Uterus (tissue), 4 donors: ENCODE data around the gene ARFIP1. TPM values are rescaled to one million over a fixed set of nuclear protein-coding genes. Genes with fewer than 3 reads are reported as not detected.

Source experiments
- DNase-seq, 2 donors: peaks; one replicate each; pipeline ENCODE4 v3.0.0-alpha.2; 2019 to 2020
- H3K27ac ChIP-seq, 2 donors: fragments of 200-600 bp; sonication (generic); 1 replicate in 1 of 2; 2 replicates in 1 of 2; pipeline ENCODE4 v1.5.1; 2016 to 2018
- H3K27me3 ChIP-seq, 2 donors: fragments of 200-600 bp; sonication (generic); one replicate each; pipeline ENCODE4 v1.5.1; 2018 to 2019; ENCODE audit warnings: control low read depth in 1 of 2
- H3K36me3 ChIP-seq, 2 donors: fragments of 200-600 bp; sonication (generic); one replicate each; pipeline ENCODE4 v1.5.1; 2019; ENCODE audit warnings: control low read depth in 1 of 2
- H3K4me1 ChIP-seq, 2 donors: fragments of 200-600 bp; sonication (generic); one replicate each; pipeline ENCODE4 v1.5.1; 2018 to 2019; ENCODE audit warnings: control low read depth in 1 of 2
- H3K4me3 ChIP-seq, 2 donors: fragments of 200-600 bp; sonication (generic); 1 replicate in 1 of 2; 2 replicates in 1 of 2; pipeline ENCODE4 v1.5.1; 2018 to 2019; ENCODE audit warnings: mild to moderate bottlenecking in 1 of 2
- H3K9me3 ChIP-seq, 2 donors: fragments of 200-600 bp; sonication (generic); one replicate each; pipeline ENCODE4 v1.5.1; 2019; ENCODE audit warnings: control low read depth in 1 of 2
- CTCF ChIP-seq, 4 experiments: fragments of 200-600 bp in 2 of 4; fragments of 450-650 bp in 2 of 4; sonication (generic) in 2 of 4; IDR thresholded peaks; one replicate each; pipeline ENCODE4 v1.5.1; 2016 to 2019; ENCODE audit warnings: antibody characterized with exemption in 4 of 4, mild to moderate bottlenecking in 2 of 4, moderate library complexity in 1 of 4
- POLR2A ChIP-seq, 2 donors: fragments of 450-650 bp; IDR thresholded peaks; one replicate each; pipeline ENCODE4 v1.6.1; 2016; ENCODE audit warnings: antibody characterized with exemption in 2 of 2, mild to moderate bottlenecking in 1 of 2, moderate library complexity in 1 of 2
- intact Hi-C: fragments of 100-400 bp; cut with DNase I; formaldehyde crosslinking; loops from one replicate; pipeline ENCODE4 v1.15.1; 2023; ENCODE audit warnings: low total_unique reads
- total RNA-seq, 4 donors: library from RNA; depleted of rRNA in 3 of 4; stranded (reverse); fragments of >200 nt in 3 of 4; gene quantifications; one replicate each; pipeline versions ENCODE4 v1.1.0 to v1.2.4, GENCODE V29; 2014 to 2023
- donor health status: DM: yes; HTN: yes; CAD: no.

The ARFIP1 gene
- total RNA-seq, 4 donors from 2014 or later: 19.5 to 75.6 (median 34.1) TPM

GRCh38 chr4:152900395-152900794 is 120.6 kb downstream of the ARFIP1 start:
- intact Hi-C loops: no loop called here
- Histone ChIP-seq H3K27ac (no peak overlapping the region), H3K4me1 (no peaks in the 10 kb centered on the region), H3K27me3 (no peaks in the 10 kb centered on the region), H3K4me3 (no peak overlapping the region), H3K9me3 (no peaks in the 10 kb centered on the region), H3K36me3 (no peaks in the 10 kb centered on the region)
- no peak for TF ChIP-seq CTCF (IDR thresholded peaks at IDR 0.05)
- no peak for TF ChIP-seq POLR2A (IDR thresholded peaks at IDR 0.05)
- no peak for DNase-seq

- DNase-seq: no peak
- no peak overlapping the region for H3K4me3 ChIP-seq
- H3K36me3 ChIP-seq: no peaks in the 10 kb centered on the region
- intact Hi-C loops: no loop called here
- no peak for TF ChIP-seq CTCF (IDR thresholded peaks at IDR 0.05)
- TF ChIP-seq POLR2A (IDR thresholded peaks at IDR 0.05): no peak
- no peak overlapping the region for H3K27ac ChIP-seq
- no peaks in the 10 kb centered on the region for H3K27me3 ChIP-seq
- no peaks in the 10 kb centered on the region for H3K4me1 ChIP-seq
- H3K9me3 ChIP-seq: no peaks in the 10 kb centered on the region
These were observed 121.5 kb downstream of the ARFIP1 start for GRCh38 chr4:152901205-152901604.

DNA sequence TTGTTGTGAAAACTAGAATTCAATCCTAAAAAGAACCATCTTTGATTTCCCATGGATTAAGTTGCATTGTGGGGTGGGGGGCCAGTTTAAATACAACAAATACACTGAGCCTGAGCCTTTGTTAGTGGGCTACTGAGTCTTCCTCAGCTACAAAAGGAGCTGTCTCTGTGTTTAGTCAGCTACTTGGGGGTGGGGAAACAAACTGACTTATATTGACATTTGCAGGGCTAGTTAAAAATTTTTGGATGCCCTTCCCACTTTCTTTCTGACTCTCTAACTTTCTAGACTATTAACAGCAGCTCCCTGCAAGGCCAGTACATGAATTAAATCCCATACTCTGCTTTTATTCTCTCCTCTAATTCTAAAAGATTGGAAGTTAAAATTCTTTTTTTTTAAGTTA is 123.9 kb downstream of the ARFIP1 start:
- no peak for TF ChIP-seq CTCF (IDR thresholded peaks at IDR 0.05)
- no peak for TF ChIP-seq POLR2A (IDR thresholded peaks at IDR 0.05)

GRCh38 chr4:152909901-152910300 is 130.1 kb downstream of the ARFIP1 start:
- H3K27ac ChIP-seq: no peak overlapping the region
- intact Hi-C loops: no loop called here
- no peaks in the 10 kb centered on the region for H3K27me3 ChIP-seq
- no peak overlapping the region for H3K4me3 ChIP-seq
- H3K9me3 ChIP-seq: no peaks in the 10 kb centered on the region
- TF ChIP-seq CTCF (IDR thresholded peaks at IDR 0.05) (no peak), POLR2A (IDR thresholded peaks at IDR 0.05) (no peak)
- no peak for DNase-seq
- H3K4me1 ChIP-seq: no peaks in the 10 kb centered on the region
- no peaks in the 10 kb centered on the region for H3K36me3 ChIP-seq

More for the DNA sequence above, 123.9 kb downstream of the ARFIP1 start:
- intact Hi-C loops: no loop called here
- Histone ChIP-seq H3K4me1 (no peaks in the 10 kb centered on the region), H3K27ac (no peak overlapping the region), H3K9me3 (no peaks in the 10 kb centered on the region), H3K4me3 (no peak overlapping the region), H3K36me3 (no peaks in the 10 kb centered on the region), H3K27me3 (no peaks in the 10 kb centered on the region)
- DNase-seq: no peak

- no peak for DNase-seq
- Histone ChIP-seq H3K36me3 (no peaks in the 10 kb centered on the region), H3K4me3 (no peak overlapping the region), H3K9me3 (no peaks in the 10 kb centered on the region), H3K4me1 (no peaks in the 10 kb centered on the region), H3K27ac (no peak overlapping the region), H3K27me3 (no peaks in the 10 kb centered on the region)
- intact Hi-C loops: no loop called here
- TF ChIP-seq POLR2A (IDR thresholded peaks at IDR 0.05): no peak
- TF ChIP-seq CTCF (IDR thresholded peaks at IDR 0.05): no peak
These were observed 130.8 kb downstream of the ARFIP1 start for GRCh38 chr4:152910521-152910920.
